Measurements from ENCODE around the gene CDH23.

CDH23 gene

GRCh38 chr10:71413581-71413980, 16.9 kb downstream of the CDH23 start:
- H3K4me3 ChIP-seq (ENCODE audit: low read length) = no peak overlapping the region
- TF ChIP-seq CTCF (conservative IDR thresholded peaks at IDR 0.05; ENCODE audit: low read depth, low read length) = no peak
- no peak for DNase-seq (ENCODE audit: low read depth)

GRCh38 chr10:71414359-71414758, 17.6 kb downstream of the CDH23 start:
- no peak for DNase-seq (ENCODE audit: low read depth)
- no peak for TF ChIP-seq CTCF (conservative IDR thresholded peaks at IDR 0.05; ENCODE audit: low read depth, low read length)
- no peak overlapping the region for H3K4me3 ChIP-seq (ENCODE audit: low read length)

GRCh38 chr10:71419002-71419540, 22.4 kb downstream of the CDH23 start:
- DNase-seq (ENCODE audit: low read depth) = no peak
- no peak overlapping the region for H3K4me3 ChIP-seq (ENCODE audit: low read length)
- TF ChIP-seq CTCF (conservative IDR thresholded peaks at IDR 0.05; ENCODE audit: low read depth, low read length) = no peak

GRCh38 chr10:71419750-71420149, 23.0 kb downstream of the CDH23 start:
- no peak overlapping the region for H3K4me3 ChIP-seq (ENCODE audit: low read length)
- DNase-seq (ENCODE audit: low read depth) = no peak
- no peak for TF ChIP-seq CTCF (conservative IDR thresholded peaks at IDR 0.05; ENCODE audit: low read depth, low read length)

GRCh38 chr10:71421075-71421434, 24.3 kb downstream of the CDH23 start:
- no peak for TF ChIP-seq CTCF (conservative IDR thresholded peaks at IDR 0.05; ENCODE audit: low read depth, low read length)
- H3K4me3 ChIP-seq (ENCODE audit: low read length) = no peak overlapping the region

GRCh38 chr10:71423250-71423649, 26.5 kb downstream of the CDH23 start:
- TF ChIP-seq CTCF (conservative IDR thresholded peaks at IDR 0.05; ENCODE audit: low read depth, low read length) = no peak
- no peak overlapping the region for H3K4me3 ChIP-seq (ENCODE audit: low read length)
- DNase-seq (ENCODE audit: low read depth) = no peak

More at GRCh38 chr10:71421075-71421434, 24.3 kb downstream of the CDH23 start:
- no peak for DNase-seq (ENCODE audit: low read depth)

- no peak for DNase-seq (ENCODE audit: low read depth)
- TF ChIP-seq CTCF (conservative IDR thresholded peaks at IDR 0.05; ENCODE audit: low read depth, low read length) = no peak
- no peak overlapping the region for H3K4me3 ChIP-seq (ENCODE audit: low read length)
Measured at GRCh38 chr10:71423901-71424300, 27.2 kb downstream of the CDH23 start.

Measured in retinal pigment epithelial cell (primary cell).